ENCODE results near the gene GPC1. TPM values are rescaled to one million over a fixed set of nuclear protein-coding genes. Genes with fewer than 3 reads are reported as not detected.

GPC1 gene
- total and polyA plus RNA-seq, 2 experiments from 2014 or later = 9.0 to 46.2 TPM

GRCh38 chr2:240502059-240502429, 66.6 kb downstream of the GPC1 start:
- no peaks in the 10 kb centered on the region for H3K27me3 ChIP-seq (ENCODE audit: insufficient read depth)
- Mint-ChIP-seq H3K4me3 (no peak overlapping the region), H3K4me1 (no peaks in the 10 kb centered on the region), H3K9me3 (peaks cover under 1% of the 10 kb centered on the region; the same call in 1 of the 3 replicates), H3K27me3 (ENCODE audit: insufficient read depth, low read depth, poor library complexity) (peaks cover 9% of the 10 kb centered on the region), H3K27ac (no peak overlapping the region), H3K36me3 (ENCODE audit: low read depth) (no peaks in the 10 kb centered on the region)
- ATAC-seq = no peak
- H3K4me3 ChIP-seq = no peak overlapping the region
- TF ChIP-seq, protein P1, sequence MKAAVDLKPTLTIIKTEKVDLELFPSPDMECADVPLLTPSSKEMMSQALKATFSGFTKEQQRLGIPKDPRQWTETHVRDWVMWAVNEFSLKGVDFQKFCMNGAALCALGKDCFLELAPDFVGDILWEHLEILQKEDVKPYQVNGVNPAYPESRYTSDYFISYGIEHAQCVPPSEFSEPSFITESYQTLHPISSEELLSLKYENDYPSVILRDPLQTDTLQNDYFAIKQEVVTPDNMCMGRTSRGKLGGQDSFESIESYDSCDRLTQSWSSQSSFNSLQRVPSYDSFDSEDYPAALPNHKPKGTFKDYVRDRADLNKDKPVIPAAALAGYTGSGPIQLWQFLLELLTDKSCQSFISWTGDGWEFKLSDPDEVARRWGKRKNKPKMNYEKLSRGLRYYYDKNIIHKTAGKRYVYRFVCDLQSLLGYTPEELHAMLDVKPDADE (IDR thresholded peaks at IDR 0.05) = no peak
- no peak for TF ChIP-seq POLR2AphosphoS5 (IDR thresholded peaks at IDR 0.05; ENCODE audit: low read depth)
- TF ChIP-seq, protein P2, sequence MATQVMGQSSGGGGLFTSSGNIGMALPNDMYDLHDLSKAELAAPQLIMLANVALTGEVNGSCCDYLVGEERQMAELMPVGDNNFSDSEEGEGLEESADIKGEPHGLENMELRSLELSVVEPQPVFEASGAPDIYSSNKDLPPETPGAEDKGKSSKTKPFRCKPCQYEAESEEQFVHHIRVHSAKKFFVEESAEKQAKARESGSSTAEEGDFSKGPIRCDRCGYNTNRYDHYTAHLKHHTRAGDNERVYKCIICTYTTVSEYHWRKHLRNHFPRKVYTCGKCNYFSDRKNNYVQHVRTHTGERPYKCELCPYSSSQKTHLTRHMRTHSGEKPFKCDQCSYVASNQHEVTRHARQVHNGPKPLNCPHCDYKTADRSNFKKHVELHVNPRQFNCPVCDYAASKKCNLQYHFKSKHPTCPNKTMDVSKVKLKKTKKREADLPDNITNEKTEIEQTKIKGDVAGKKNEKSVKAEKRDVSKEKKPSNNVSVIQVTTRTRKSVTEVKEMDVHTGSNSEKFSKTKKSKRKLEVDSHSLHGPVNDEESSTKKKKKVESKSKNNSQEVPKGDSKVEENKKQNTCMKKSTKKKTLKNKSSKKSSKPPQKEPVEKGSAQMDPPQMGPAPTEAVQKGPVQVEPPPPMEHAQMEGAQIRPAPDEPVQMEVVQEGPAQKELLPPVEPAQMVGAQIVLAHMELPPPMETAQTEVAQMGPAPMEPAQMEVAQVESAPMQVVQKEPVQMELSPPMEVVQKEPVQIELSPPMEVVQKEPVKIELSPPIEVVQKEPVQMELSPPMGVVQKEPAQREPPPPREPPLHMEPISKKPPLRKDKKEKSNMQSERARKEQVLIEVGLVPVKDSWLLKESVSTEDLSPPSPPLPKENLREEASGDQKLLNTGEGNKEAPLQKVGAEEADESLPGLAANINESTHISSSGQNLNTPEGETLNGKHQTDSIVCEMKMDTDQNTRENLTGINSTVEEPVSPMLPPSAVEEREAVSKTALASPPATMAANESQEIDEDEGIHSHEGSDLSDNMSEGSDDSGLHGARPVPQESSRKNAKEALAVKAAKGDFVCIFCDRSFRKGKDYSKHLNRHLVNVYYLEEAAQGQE (IDR thresholded peaks at IDR 0.05; ENCODE audit: unreplicated experiment) = no peak
- no peak for TF ChIP-seq CREB1 (CRISPR knock-in tag; IDR thresholded peaks at IDR 0.05; ENCODE audit: low read depth)
- TF ChIP-seq, protein P3, sequence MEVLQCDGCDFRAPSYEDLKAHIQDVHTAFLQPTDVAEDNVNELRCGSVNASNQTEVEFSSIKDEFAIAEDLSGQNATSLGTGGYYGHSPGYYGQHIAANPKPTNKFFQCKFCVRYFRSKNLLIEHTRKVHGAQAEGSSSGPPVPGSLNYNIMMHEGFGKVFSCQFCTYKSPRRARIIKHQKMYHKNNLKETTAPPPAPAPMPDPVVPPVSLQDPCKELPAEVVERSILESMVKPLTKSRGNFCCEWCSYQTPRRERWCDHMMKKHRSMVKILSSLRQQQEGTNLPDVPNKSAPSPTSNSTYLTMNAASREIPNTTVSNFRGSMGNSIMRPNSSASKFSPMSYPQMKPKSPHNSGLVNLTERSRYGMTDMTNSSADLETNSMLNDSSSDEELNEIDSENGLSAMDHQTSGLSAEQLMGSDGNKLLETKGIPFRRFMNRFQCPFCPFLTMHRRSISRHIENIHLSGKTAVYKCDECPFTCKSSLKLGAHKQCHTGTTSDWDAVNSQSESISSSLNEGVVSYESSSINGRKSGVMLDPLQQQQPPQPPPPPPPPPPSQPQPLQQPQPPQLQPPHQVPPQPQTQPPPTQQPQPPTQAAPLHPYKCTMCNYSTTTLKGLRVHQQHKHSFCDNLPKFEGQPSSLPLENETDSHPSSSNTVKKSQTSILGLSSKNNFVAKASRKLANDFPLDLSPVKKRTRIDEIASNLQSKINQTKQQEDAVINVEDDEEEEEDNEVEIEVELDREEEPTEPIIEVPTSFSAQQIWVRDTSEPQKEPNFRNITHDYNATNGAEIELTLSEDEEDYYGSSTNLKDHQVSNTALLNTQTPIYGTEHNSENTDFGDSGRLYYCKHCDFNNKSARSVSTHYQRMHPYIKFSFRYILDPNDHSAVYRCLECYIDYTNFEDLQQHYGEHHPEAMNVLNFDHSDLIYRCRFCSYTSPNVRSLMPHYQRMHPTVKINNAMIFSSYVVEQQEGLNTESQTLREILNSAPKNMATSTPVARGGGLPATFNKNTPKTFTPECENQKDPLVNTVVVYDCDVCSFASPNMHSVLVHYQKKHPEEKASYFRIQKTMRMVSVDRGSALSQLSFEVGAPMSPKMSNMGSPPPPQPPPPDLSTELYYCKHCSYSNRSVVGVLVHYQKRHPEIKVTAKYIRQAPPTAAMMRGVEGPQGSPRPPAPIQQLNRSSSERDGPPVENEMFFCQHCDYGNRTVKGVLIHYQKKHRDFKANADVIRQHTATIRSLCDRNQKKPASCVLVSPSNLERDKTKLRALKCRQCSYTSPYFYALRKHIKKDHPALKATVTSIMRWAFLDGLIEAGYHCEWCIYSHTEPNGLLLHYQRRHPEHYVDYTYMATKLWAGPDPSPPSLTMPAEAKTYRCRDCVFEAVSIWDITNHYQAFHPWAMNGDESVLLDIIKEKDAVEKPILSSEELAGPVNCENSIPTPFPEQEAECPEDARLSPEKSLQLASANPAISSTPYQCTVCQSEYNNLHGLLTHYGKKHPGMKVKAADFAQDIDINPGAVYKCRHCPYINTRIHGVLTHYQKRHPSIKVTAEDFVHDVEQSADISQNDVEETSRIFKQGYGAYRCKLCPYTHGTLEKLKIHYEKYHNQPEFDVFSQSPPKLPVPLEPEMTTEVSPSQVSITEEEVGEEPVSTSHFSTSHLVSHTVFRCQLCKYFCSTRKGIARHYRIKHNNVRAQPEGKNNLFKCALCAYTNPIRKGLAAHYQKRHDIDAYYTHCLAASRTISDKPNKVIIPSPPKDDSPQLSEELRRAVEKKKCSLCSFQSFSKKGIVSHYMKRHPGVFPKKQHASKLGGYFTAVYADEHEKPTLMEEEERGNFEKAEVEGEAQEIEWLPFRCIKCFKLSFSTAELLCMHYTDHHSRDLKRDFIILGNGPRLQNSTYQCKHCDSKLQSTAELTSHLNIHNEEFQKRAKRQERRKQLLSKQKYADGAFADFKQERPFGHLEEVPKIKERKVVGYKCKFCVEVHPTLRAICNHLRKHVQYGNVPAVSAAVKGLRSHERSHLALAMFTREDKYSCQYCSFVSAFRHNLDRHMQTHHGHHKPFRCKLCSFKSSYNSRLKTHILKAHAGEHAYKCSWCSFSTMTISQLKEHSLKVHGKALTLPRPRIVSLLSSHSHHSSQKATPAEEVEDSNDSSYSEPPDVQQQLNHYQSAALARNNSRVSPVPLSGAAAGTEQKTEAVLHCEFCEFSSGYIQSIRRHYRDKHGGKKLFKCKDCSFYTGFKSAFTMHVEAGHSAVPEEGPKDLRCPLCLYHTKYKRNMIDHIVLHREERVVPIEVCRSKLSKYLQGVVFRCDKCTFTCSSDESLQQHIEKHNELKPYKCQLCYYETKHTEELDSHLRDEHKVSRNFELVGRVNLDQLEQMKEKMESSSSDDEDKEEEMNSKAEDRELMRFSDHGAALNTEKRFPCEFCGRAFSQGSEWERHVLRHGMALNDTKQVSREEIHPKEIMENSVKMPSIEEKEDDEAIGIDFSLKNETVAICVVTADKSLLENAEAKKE (CRISPR knock-in tag; IDR thresholded peaks at IDR 0.05) = no peak
- TF ChIP-seq NANOG (IDR thresholded peaks at IDR 0.05; ENCODE audit: borderline replicate concordance) = no peak
- TF ChIP-seq ZNF331 (CRISPR knock-in tag; IDR thresholded peaks at IDR 0.05; ENCODE audit: low read depth) = no peak
- TF ChIP-seq EZH2phosphoT487 (IDR thresholded peaks at IDR 0.05; ENCODE audit: unreplicated experiment) = no peak
- TF ChIP-seq ZNF114 (CRISPR knock-in tag; IDR thresholded peaks at IDR 0.05) = no peak
- no peak for TF ChIP-seq JUNB (IDR thresholded peaks at IDR 0.05; ENCODE audit: unreplicated experiment)
- no peak for TF ChIP-seq CTCF (conservative IDR thresholded peaks at IDR 0.05; ENCODE audit: low read depth in 2 of 2)
- TF ChIP-seq EZH2 (IDR thresholded peaks at IDR 0.05; ENCODE audit: low read depth, unreplicated experiment) = no peak
- no peak for TF ChIP-seq STAT1 (IDR thresholded peaks at IDR 0.05; ENCODE audit: unreplicated experiment)
- no peak overlapping the region for H2AFZ ChIP-seq
- no peaks in the 10 kb centered on the region for H3K9me2 ChIP-seq (ENCODE audit: insufficient read depth)
- DNase-seq (ENCODE audit: low spot score) = no peak
- no peak overlapping the region for H3K27ac ChIP-seq (ENCODE audit: low read depth)
- no peaks in the 10 kb centered on the region for H3K79me2 ChIP-seq (replicated peaks; ENCODE audit: insufficient read depth)
- no peaks in the 10 kb centered on the region for H3K36me3 ChIP-seq (ENCODE audit: insufficient read depth)
- H3F3A ChIP-seq (replicated peaks; ENCODE audit: low read depth) = no peaks in the 10 kb centered on the region
- H3K4me1 ChIP-seq (ENCODE audit: insufficient read depth) = no peaks in the 10 kb centered on the region
- no peak overlapping the region for H3K4me2 ChIP-seq
- H4K20me1 ChIP-seq (replicated peaks; ENCODE audit: insufficient read depth) = no peaks in the 10 kb centered on the region
